Lower leg skin (tissue), 3 donors: ENCODE measurements around the gene ZNF19.

ENCODE experiments used
- POLR2A ChIP-seq, 2 donors: fragments of 450-650 bp; IDR thresholded peaks; one replicate each; pipeline ENCODE4 v1.6.1; 2016 to 2017; ENCODE audit warnings: antibody characterized with exemption in 2 of 2, mild to moderate bottlenecking in 1 of 2, moderate library complexity in 1 of 2
- TF ChIP-seq, protein P1 (sequence below), 3 donors: fragments of 450-650 bp; IDR thresholded peaks; one replicate each; pipeline ENCODE4 v1.5.1; 2016; ENCODE audit warnings: antibody characterized with exemption in 3 of 3, mild to moderate bottlenecking in 3 of 3, moderate library complexity in 2 of 3

DNA sequence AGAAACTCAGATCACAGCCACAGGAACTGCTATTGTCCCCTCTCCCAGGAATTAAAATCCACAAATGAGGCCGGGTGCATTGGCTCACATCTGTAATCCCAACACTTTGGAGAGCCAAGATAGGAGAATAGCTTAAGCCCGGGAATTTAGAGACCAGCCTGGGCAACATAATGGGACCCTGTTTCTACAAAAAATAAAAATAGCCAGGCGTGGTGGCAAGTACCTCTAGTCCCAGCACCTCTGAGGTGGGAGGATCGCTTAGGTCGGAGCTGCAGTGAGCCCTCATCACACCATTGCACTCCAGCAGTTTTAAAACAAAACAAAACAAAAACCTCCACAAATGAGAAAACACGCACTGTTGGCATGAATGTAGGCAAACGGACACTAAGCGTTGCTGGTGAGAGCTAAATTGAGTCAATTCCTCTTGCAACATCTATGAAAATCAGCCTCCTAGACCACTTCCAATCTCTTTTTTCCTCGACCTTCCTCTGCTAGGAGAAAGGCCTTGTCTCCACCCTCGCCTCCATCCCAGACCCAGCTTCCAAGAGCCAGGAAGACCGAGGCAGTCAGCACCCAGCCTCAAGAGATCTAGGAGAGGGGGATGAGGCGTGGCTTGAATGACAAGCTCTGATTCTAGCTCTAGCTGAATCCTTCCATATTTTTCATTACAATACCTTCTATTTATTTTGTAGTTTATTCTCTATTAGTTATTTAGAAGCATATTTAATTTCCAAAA lies 62.1 kb downstream of the ZNF19 start:
- TF ChIP-seq, protein P1, sequence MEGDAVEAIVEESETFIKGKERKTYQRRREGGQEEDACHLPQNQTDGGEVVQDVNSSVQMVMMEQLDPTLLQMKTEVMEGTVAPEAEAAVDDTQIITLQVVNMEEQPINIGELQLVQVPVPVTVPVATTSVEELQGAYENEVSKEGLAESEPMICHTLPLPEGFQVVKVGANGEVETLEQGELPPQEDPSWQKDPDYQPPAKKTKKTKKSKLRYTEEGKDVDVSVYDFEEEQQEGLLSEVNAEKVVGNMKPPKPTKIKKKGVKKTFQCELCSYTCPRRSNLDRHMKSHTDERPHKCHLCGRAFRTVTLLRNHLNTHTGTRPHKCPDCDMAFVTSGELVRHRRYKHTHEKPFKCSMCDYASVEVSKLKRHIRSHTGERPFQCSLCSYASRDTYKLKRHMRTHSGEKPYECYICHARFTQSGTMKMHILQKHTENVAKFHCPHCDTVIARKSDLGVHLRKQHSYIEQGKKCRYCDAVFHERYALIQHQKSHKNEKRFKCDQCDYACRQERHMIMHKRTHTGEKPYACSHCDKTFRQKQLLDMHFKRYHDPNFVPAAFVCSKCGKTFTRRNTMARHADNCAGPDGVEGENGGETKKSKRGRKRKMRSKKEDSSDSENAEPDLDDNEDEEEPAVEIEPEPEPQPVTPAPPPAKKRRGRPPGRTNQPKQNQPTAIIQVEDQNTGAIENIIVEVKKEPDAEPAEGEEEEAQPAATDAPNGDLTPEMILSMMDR (IDR thresholded peaks at IDR 0.05): no peak
- TF ChIP-seq POLR2A (IDR thresholded peaks at IDR 0.05): no peak
